D721Med (cell line): ENCODE results near the gene NPHP1.

ENCODE experiments used
- DNase-seq: peaks from one replicate; pipeline ENCODE4 v3.0.0; 2011; ENCODE audit warnings: low spot score; ENCODE audit not compliant: insufficient read length
- FAIRE-seq: peaks from 2 replicates; lab custom pipeline; 2011; peaks lifted over from hg19 to GRCh38; lab: Jason Lieb, UNC
- TF ChIP-seq, protein P1 (sequence below): IDR thresholded peaks from 2 replicates; pipeline ENCODE4 v1.5.1; 2012; ENCODE audit warnings: mild to moderate bottlenecking, control low read depth; ENCODE audit not compliant: insufficient read depth; ENCODE audit errors: missing control alignments

The NPHP1 gene

DNA sequence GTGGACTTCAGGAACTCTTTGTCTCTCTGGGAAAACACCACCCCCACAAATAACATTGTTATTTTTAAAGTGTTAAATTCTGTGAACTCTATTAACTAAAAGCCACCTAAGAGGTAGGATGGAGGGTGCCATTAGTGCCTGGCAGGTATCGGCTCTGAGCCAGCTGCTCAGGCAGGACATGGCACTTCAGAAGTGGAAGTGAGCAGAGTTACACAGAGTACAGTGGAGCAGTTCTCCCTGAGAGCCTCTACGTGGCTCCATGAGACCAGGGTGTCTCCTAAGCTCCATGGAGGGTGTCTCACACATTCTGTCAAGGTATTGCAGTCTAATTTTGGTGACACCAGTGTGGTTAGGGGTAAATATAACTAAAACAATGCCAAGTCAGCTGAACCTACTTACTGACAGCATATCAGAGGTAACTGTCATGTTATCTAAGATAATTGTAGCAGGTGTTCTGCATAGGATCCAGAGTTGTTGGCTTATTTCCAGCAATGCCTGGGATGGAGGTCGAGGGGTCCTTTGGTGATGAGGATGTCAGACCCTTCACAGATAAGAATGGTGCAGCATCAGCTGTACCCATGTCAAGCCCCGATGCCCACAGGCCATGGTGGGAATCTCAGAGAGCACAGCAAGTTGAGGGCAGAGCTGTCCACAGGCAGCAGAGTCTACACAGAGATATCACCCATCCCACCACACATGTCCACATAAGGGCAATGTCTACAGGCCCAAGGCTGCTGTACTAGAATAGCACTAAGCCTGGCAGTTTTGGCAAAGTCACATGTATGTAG, 80.6 kb downstream of the NPHP1 start:
- DNase-seq (no peak), FAIRE-seq (no peak)
- TF ChIP-seq, protein P1, sequence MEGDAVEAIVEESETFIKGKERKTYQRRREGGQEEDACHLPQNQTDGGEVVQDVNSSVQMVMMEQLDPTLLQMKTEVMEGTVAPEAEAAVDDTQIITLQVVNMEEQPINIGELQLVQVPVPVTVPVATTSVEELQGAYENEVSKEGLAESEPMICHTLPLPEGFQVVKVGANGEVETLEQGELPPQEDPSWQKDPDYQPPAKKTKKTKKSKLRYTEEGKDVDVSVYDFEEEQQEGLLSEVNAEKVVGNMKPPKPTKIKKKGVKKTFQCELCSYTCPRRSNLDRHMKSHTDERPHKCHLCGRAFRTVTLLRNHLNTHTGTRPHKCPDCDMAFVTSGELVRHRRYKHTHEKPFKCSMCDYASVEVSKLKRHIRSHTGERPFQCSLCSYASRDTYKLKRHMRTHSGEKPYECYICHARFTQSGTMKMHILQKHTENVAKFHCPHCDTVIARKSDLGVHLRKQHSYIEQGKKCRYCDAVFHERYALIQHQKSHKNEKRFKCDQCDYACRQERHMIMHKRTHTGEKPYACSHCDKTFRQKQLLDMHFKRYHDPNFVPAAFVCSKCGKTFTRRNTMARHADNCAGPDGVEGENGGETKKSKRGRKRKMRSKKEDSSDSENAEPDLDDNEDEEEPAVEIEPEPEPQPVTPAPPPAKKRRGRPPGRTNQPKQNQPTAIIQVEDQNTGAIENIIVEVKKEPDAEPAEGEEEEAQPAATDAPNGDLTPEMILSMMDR, result no peak

DNA sequence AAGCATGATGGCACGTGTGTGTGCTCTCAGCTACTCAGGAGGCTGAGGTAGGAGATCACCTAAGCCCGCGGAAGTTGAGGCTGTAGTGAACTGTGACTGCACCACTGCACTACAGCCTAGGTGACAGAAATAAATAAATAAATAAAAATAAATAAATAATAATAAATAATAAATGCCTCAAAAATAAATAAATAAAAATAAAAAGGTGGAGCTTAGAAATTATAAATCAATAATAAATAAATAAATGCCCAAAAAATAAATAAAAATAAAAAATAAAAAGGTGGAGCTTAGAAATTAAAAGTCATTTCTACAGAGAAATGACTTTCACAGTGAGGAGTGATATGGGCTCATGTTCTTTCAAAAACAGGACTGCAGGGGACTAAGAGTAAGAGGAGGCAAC, 83.2 kb downstream of the NPHP1 start:
- TF ChIP-seq, protein P1, result no peak
- FAIRE-seq (no peak), DNase-seq (no peak)

DNA sequence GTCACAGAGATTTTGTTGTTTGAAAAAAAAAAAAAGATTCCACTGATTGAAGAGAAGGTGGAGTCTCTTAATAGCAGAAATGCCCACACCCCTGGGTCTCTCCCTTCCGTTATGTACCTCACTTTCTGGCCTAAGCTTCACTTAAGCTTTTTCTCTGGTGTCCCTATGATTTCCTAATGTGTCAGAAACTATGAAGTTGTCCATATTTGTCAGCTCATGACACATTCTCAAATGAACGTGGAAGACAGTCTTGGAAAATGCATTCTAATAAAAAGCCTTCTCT, 83.8 kb downstream of the NPHP1 start:
- no peak for DNase-seq
- TF ChIP-seq, protein P1, result no peak
- FAIRE-seq, result no peak

DNA sequence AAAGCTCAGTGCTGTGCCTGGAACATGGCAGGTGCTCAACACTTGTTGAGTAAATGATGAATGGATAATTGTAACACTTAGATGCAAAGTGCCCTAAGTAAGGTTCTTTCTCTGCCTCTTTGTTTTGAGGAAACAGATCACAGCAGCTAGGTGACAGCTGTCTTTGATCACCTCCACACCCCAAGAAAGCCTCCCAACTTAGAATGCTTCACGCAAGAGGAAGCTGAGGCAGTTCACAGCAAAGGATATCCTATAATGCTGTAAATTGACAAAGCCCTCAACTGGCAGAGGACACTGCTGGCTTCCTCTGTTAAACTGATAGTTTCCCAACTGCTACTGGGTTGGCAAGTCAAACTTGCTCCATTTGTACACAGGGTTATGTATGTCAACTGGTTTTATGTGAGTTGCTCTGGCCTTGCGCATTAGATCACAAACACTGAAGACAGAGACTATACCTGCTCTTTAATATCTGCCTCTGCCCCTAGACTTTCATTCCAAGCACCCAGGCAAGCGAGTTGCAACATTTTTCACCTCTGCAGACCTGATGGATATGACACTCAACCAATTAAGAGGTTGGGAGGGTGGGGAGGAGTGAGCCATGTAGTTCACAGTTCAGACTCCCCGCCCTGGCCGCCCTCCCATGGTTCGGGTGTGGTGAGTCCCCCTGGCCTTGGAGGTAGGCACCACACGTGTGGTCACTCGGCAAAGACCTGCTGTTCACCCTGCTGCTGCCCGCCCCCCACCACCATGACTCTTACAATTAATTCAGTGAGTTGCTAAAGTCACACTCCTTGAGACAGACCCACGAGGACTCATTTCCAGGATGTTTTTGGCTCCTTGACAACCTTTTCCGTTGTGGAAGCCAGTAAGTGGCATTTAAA, 84.4 kb downstream of the NPHP1 start:
- FAIRE-seq (no peak), DNase-seq (no peak)
- TF ChIP-seq, protein P1, result no peak

DNA sequence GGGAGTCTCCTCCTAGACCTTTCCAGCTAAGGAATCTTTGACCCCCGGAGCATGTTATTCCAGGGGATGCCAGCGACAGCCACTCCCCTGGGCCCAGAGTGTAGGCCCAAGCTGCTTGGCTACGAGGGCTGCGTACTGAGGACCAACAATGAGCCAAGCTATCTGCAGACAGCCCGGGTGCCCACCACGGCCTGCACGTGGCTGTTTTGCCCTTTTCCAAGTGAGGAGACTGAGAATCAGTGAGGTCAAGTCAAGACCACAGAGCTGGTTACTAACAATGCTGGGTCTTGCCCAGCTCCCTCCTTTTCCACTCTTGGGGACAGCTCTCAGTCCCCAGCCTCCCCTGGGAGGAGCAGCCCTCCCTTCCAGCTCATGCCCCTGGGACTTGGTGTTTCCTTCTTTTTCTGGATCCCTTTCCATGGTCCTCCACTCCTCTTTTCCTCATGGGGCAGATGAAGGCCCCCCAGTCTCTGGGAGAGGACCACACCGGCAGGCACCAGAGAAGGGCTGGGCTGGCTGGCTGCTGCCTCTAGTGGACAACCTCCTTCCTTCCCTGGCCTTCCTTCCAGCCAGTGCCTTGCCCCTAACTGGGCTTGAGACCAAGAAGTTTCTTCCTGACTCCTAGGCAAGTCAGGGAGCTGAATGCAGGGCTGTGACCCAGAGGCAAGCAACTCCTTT, 88.6 kb downstream of the NPHP1 start:
- FAIRE-seq (no peak), DNase-seq (no peak)
- TF ChIP-seq, protein P1, result no peak

DNA sequence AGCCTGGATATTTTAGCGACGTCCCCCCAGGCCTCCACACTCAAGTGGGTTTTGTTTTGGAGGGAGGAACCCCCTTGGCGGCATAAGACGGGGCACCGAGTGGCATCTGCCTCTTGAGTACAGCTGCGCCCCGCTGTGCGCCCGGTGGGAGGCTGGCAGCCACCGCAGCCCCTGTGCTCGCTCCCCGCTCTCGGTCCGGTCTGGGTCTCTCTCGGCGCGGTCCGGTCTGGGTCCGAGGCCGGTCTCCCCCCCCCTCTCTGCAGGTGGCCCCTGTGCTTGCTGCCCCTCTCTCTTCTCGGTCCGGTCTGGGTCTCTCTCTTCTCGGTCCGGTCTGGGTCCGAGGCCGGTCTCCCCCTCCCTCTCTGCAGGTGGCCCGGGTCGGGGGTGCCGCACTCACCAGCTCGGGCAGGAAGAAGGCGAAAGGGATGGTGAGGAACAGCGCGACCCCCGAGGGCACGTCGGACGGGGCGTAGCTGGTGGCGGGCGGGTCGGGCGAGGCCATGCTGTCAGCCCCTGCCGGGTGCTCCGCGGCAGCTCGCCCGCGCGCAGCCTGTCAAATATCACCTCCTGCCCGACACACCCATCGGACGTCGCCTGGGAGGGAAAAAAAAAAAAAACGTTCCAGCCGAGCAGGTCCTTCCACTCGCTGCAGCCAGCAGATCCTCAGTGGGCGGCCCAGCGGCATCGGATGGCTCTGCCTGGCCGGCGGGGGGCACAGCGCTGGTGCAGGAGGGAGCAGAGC, 89.4 kb downstream of the NPHP1 start, which contains the start of gene MALL:
TSS of gene MALL (minus strand) at position 532 of the 742 bp plus-strand sequence. CDS start at position 502, 30 bp downstream.
- FAIRE-seq, result no peak
- TF ChIP-seq, protein P1, result no peak

More for the DNA sequence above, 89.4 kb downstream of the NPHP1 start, which contains the start of gene MALL:
- DNase-seq, result no peak
